Right cardiac atrium (tissue), 5 donors: Measurements from ENCODE around the gene GNA12. TPM values are rescaled to one million over a fixed set of nuclear protein-coding genes. Genes with fewer than 3 reads are reported as not detected.
"Not testable (repeated sequence)": the region's sequence is repeated elsewhere in the genome, so short reads cannot be mapped to it uniquely, and the experiment has no call there.

Experiments used
- ATAC-seq, 2 donors: fragments of 200-7000 bp; cut with Tn5 transposase; one replicate each; pipeline versions ENCODE4 v1.8.0 to v1.9.1; 2020; ENCODE audit warnings: moderate library complexity in 2 of 2, mild to moderate bottlenecking in 1 of 2
- DNase-seq, 3 donors: peaks; one replicate each; pipeline ENCODE4 v3.0.0-alpha.2; 2020
- H3K27ac ChIP-seq: one replicate; pipeline ENCODE4 v1.5.1; 2013; ENCODE audit warnings: mild to moderate bottlenecking, low read length, control low read depth, moderate library complexity
- H3K27me3 ChIP-seq: one replicate; pipeline ENCODE4 v1.6.1; 2013; ENCODE audit not compliant: control insufficient read depth, insufficient read depth
- H3K4me1 ChIP-seq: one replicate; pipeline ENCODE4 v1.6.1; 2013; ENCODE audit warnings: low read length; ENCODE audit not compliant: control insufficient read depth, insufficient read depth
- H3K4me3 ChIP-seq: one replicate; pipeline ENCODE4 v1.5.1; 2013; ENCODE audit warnings: low read length, control low read depth
- H3K9me3 ChIP-seq: one replicate; pipeline ENCODE4 v1.6.1; 2013; ENCODE audit warnings: low read length; ENCODE audit not compliant: control insufficient read depth
- WGBS: extraction: QIAGEN DNeasy Blood & Tissue Kit; methylation state at CpG from one replicate; pipeline ENCODE4 v1.1.7; 2013; 5-methylcytosine and 5-hydroxymethylcytosine counted together
- intact Hi-C, 4 donors: fragments of 100-400 bp; cut with DNase I; formaldehyde crosslinking; loops; one replicate each; pipeline versions ENCODE4 v1.11.0 to v1.14.0; 2022 to 2023
- polyA plus RNA-seq: library from polyadenylated mRNA; stranded (reverse); fragments of 200-250 nt; gene quantifications from one replicate; pipeline ENCODE4 v1.2.3, GENCODE V29; 2013
- total RNA-seq, 4 donors: library from RNA; stranded (reverse); fragmentation: NEBNext Ultra II Directional; extraction: Animal tissue kit (Norgen Biotek cat#: 25700); gene quantifications; one replicate each; pipeline ENCODE4 v1.2.1, GENCODE V29; 2021
- donor health status: healthy with polysubstance abuse.
- donor health status: DM: no; HTN: yes; CAD: no.
- donor health status: DM: no; HTN: no; CAD: no.
- donor health status: DM: no; HTN: yes; CAD: no; lungs with severe emphysema.
- donor health status: DM: yes; HTN: yes; CAD: no.

The GNA12 gene
- total and polyA plus RNA-seq, 5 donors = 32.8 to 68.1 (median 62.8) TPM

DNA sequence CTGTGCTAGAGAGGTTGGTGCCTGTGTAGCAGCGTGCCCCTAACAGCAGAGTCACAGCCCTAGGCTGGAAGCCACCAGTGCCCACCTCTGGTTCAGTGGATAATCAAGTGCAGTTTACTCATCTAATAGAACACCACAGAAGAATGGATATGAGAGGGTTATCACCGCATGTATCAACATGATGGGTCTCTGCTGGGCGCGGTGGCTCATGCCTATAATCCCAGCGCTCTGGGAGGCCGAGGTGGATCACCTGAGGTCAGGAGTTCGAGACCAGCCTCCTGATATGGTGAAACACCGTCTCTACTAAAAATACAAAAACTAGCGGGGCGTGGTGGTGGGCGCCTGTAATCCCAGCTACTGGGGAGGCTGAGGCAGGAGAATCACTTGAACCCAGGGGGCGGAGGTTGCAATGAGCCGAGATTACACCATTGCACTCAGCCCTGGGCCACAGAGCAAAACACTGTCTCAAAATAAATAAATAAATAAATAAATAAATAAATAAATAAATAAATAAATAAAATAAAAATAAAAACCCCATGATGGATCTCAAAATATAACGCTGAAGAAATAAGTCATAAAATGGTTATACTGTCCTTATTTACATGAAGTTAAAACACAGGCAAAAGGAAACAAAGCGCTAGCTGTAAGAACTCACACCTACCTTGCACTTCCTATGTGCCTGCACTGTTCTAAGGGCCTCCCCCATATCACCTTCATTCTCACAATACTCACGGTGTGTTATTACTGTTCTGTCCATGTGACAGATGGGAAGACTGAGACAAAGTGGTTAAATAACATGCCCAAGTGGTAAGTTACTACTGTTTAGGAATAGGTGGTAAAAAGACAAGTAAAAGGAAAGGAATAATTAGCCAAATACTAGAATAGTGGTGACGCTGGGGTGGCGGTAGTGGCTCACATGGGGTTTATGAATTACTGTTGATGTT lies 85.2 kb downstream of the GNA12 start:
- Histone ChIP-seq H3K9me3 (no peaks in the 10 kb centered on the region), H3K4me3 (no peak overlapping the region), H3K4me1 (peaks cover 20% of the 10 kb centered on the region), H3K27me3 (no peaks in the 10 kb centered on the region), H3K27ac (peak overlapping the region; percentile 55)
- no peak for ATAC-seq
- no peak for DNase-seq
- intact Hi-C loops = no loop called here
- WGBS = 95% methylated on average over 18 of the region's 18 CpGs

GRCh38 chr7:2757904-2758672 lies 86.0 kb downstream of the GNA12 start:
- DNase-seq (peak in 2 of 3 donors; percentile 50 to 59), ATAC-seq (peak; percentile 31 to 63)
- H3K4me1 ChIP-seq = peaks cover 19% of the 10 kb centered on the region
- H3K27me3 ChIP-seq = no peaks in the 10 kb centered on the region
- H3K9me3 ChIP-seq = no peaks in the 10 kb centered on the region
- WGBS = 38% methylated on average over 12 of the region's 12 CpGs
- H3K4me3 ChIP-seq = no peak overlapping the region
- H3K27ac ChIP-seq = peak overlapping the region; percentile 37
- intact Hi-C loops = no loop called here

- no peaks in the 10 kb centered on the region for H3K9me3 ChIP-seq
- DNase-seq (peak; percentile 52 to 73 (median 69)), ATAC-seq (peak in 1 of 2 donors; percentile 3)
- H3K27ac ChIP-seq = peak overlapping the region; percentile 37
- H3K4me1 ChIP-seq = peaks cover 15% of the 10 kb centered on the region
- WGBS = 42% methylated on average over 11 of the region's 11 CpGs
- H3K27me3 ChIP-seq = no peaks in the 10 kb centered on the region
- intact Hi-C loops = no loop called here
- no peak overlapping the region for H3K4me3 ChIP-seq
Measured at GRCh38 chr7:2757361-2757903, 86.7 kb downstream of the GNA12 start.

DNA sequence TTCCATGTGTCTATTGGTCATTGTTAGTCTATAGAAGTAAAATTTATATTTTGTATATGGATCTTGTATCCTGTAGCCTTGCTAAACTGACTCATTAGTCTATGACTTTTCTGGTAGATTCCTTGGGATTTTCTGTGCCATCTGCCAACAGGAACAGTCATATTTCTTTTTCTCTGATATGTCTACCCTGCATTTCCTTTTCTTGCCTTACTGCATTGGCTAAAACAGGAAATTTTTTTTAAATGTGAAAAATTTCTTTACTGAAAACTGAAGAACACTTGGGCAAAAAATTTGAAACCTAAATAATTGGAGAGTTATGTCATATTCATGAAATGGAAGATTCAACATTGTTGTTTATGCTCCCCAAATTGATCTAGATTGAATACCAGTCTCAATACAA lies 88.6 kb downstream of the GNA12 start:
- ATAC-seq (no peak), DNase-seq (no peak)
- Histone ChIP-seq H3K9me3 (no peaks in the 10 kb centered on the region), H3K27ac (no peak overlapping the region), H3K4me3 (no peak overlapping the region), H3K4me1 (peaks cover 10% of the 10 kb centered on the region), H3K27me3 (no peaks in the 10 kb centered on the region)
- intact Hi-C loops = no loop called here

- no peak for ATAC-seq
- H3K4me3 ChIP-seq = no peak overlapping the region
- intact Hi-C loops = no loop called here
Measured at GRCh38 chr7:2754912-2755311, 89.2 kb downstream of the GNA12 start.

DNA sequence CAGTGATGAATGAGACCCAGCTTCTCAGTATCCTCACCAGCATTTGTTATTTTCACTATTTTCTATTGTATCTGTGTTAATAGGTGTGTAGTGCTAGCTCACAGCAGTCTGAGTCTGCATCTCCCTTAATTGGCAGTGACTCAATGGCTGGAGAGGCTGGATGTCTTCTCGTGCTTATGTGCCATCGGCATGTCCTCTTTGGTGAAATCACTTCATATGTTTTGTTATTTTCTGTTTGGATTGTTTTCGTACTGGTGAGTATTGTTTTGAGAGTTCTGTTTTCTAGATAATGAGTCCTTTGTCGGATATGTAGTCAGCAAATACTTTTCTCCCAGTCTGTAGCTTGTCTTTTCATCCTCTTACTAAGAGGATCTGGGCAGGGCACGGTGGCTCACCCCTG lies 90.0 kb downstream of the GNA12 start:
- no peak for ATAC-seq
- H3K9me3 ChIP-seq = no peaks in the 10 kb centered on the region
- H3K4me3 ChIP-seq = no peak overlapping the region
- 80% methylated on average over 5 of the region's 5 CpGs for WGBS
- H3K4me1 ChIP-seq = peaks cover 7% of the 10 kb centered on the region
- H3K27ac ChIP-seq = no peak overlapping the region
- no peaks in the 10 kb centered on the region for H3K27me3 ChIP-seq
- intact Hi-C loops = no loop called here
- DNase-seq = no peak

More at GRCh38 chr7:2754912-2755311, 89.2 kb downstream of the GNA12 start:
- H3K9me3 ChIP-seq = no peaks in the 10 kb centered on the region
- peaks cover 8% of the 10 kb centered on the region for H3K4me1 ChIP-seq
- WGBS = 96% methylated on average over 10 of the region's 10 CpGs
- H3K27ac ChIP-seq = no peak overlapping the region
- no peaks in the 10 kb centered on the region for H3K27me3 ChIP-seq
- DNase-seq = no peak

- ATAC-seq = no peak
- intact Hi-C loops = no loop called here
- no peaks in the 10 kb centered on the region for H3K27me3 ChIP-seq
- DNase-seq = no peak
- H3K9me3 ChIP-seq = no peaks in the 10 kb centered on the region
- 96% methylated on average over 3 of the region's 3 CpGs for WGBS
- H3K27ac ChIP-seq = no peak overlapping the region
- peaks cover 3% of the 10 kb centered on the region for H3K4me1 ChIP-seq
- H3K4me3 ChIP-seq = no peak overlapping the region
Measured at GRCh38 chr7:2753148-2753547, 91.0 kb downstream of the GNA12 start.

- peak; percentile 48 to 68 for ATAC-seq
- Histone ChIP-seq H3K27ac (no peak overlapping the region), H3K4me1 (peaks cover 2% of the 10 kb centered on the region), H3K9me3 (no peaks in the 10 kb centered on the region), H3K27me3 (no peaks in the 10 kb centered on the region), H3K4me3 (no peak overlapping the region)
- DNase-seq = no peak
- 65% methylated on average over 5 of the region's 5 CpGs for WGBS
- intact Hi-C loops = no loop called here
Measured at GRCh38 chr7:2751086-2751485, 93.0 kb downstream of the GNA12 start.

DNA sequence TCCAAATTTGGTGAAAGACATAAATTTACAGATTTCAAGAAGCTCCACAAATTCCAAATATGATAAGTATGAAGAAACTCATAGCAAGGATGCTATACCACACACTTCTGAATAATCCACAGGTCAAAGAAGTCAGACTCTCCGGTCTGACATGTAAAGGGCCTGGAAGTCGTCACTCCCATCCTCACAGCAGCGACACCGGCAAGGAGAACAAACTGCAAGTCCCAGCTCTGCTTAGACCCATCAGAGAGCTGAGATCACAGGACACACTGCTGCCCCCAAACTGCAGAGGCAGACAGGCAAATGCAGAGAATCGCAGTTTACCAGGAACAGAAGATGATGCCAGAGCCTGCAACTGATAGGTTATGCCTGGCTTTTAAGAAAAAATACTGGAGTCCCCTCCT lies 94.1 kb downstream of the GNA12 start:
- H3K4me3 ChIP-seq = no peak overlapping the region
- no peak for DNase-seq
- intact Hi-C loops = no loop called here
- no peaks in the 10 kb centered on the region for H3K27me3 ChIP-seq
- no peaks in the 10 kb centered on the region for H3K9me3 ChIP-seq
- no peak for ATAC-seq
- peaks cover 2% of the 10 kb centered on the region for H3K4me1 ChIP-seq
- no peak overlapping the region for H3K27ac ChIP-seq
- 78% methylated on average over 5 of the region's 5 CpGs for WGBS

DNA sequence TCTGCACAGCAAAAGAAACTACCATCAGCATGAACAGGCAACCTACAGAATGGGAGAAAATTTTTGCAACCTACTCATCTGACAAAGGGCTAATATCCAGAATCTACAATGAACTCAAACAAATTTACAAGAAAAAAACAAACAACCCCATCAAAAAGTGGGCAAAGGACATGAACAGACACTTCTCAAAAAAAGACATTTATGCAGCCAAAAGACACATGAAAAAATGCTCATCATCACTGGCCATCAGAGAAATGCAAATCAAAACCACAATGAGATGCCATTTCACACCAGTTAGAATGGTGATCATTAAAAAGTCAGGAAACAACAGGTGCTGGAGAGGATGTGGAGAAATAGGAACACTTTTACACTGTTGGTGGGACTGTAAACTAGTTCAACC lies 95.4 kb downstream of the GNA12 start:
- DNase-seq, ATAC-seq, H3K4me3 ChIP-seq, H3K9me3 ChIP-seq, H3K27me3 ChIP-seq, H3K27ac ChIP-seq, H3K4me1 ChIP-seq, intact Hi-C loops: not testable (repeated sequence)
